HS-27A (cell line): ENCODE data around the gene CD34.

Experiments
- DNase-seq: peaks from one replicate; pipeline ENCODE4 v3.0.0-alpha.2; 2012; ENCODE audit warnings: low read depth, missing footprints

CD34 gene

GRCh38 chr1:207873055-207873890 lies 37.7 kb downstream of the CD34 start:
- no peak for DNase-seq

- DNase-seq = no peak
These were observed 38.3 kb downstream of the CD34 start for GRCh38 chr1:207872621-207873020.

GRCh38 chr1:207871117-207871649 lies 39.7 kb downstream of the CD34 start:
- no peak for DNase-seq

GRCh38 chr1:207870306-207871031 lies 40.5 kb downstream of the CD34 start:
- DNase-seq = no peak

- DNase-seq = no peak
These were observed 41.1 kb downstream of the CD34 start for GRCh38 chr1:207869859-207870258.

GRCh38 chr1:207868774-207869721 lies 41.9 kb downstream of the CD34 start:
- DNase-seq = no peak

GRCh38 chr1:207868251-207868773 lies 42.6 kb downstream of the CD34 start:
- no peak for DNase-seq

- DNase-seq = no peak
These were observed 43.5 kb downstream of the CD34 start for GRCh38 chr1:207867136-207868109.

- DNase-seq = no peak
These were observed 44.3 kb downstream of the CD34 start for GRCh38 chr1:207866471-207867135.

- no peak for DNase-seq
These were observed 46.9 kb downstream of the CD34 start for GRCh38 chr1:207863893-207864535.

GRCh38 chr1:207862241-207862787 lies 48.6 kb downstream of the CD34 start:
- DNase-seq = no peak

- no peak for DNase-seq
These were observed 49.3 kb downstream of the CD34 start for GRCh38 chr1:207861442-207862177.

- DNase-seq = no peak
These were observed 50.4 kb downstream of the CD34 start for GRCh38 chr1:207860531-207860930.

- DNase-seq = no peak
These were observed 52.1 kb downstream of the CD34 start for GRCh38 chr1:207858806-207859205.

GRCh38 chr1:207858281-207858680 lies 52.6 kb downstream of the CD34 start:
- no peak for DNase-seq

- DNase-seq = no peak
These were observed 53.5 kb downstream of the CD34 start for GRCh38 chr1:207857447-207857846.

GRCh38 chr1:207856276-207857023 lies 54.5 kb downstream of the CD34 start:
- DNase-seq = no peak

- DNase-seq = no peak
These were observed 56.9 kb downstream of the CD34 start for GRCh38 chr1:207854001-207854400.
